Adrenal gland (tissue), 12 donors: ENCODE measurements around the gene CCL18. TPM values are rescaled to one million over a fixed set of nuclear protein-coding genes. Genes with fewer than 3 reads are reported as not detected.
"Not testable (repeated sequence)": the region's sequence is repeated elsewhere in the genome, so short reads cannot be mapped to it uniquely, and the experiment has no call there.

Experiments
- DNase-seq, 7 donors: peaks; one replicate each; pipeline ENCODE4 v3.0.0-alpha.2; 2019 to 2020
- H3K27ac ChIP-seq, 5 donors: fragments of 200-600 bp; sonication (generic) in 4 of 5; 1 replicate in 3 of 5; 2 replicates in 2 of 5; pipeline versions ENCODE4 v1.5.1 to v1.8.0; 2016 to 2020; ENCODE audit warnings: mild to moderate bottlenecking in 1 of 5
- H3K27me3 ChIP-seq: fragments of 200-600 bp; 2 replicates; pipeline ENCODE4 v1.8.0; 2021
- H3K36me3 ChIP-seq, 2 donors: fragments of 200-600 bp; replicated peaks in 1 of 2; 1 replicate in 1 of 2; 2 replicates in 1 of 2; pipeline versions ENCODE4 v1.5.1 to v1.8.0; 2018 to 2022
- H3K4me1 ChIP-seq, 2 donors: fragments of 200-600 bp; replicated peaks in 1 of 2; 1 replicate in 1 of 2; 2 replicates in 1 of 2; pipeline versions ENCODE4 v1.5.1 to v1.8.0; 2018 to 2021
- H3K4me3 ChIP-seq, 4 donors: fragments of 200-600 bp; sonication (generic) in 3 of 4; one replicate each; pipeline ENCODE4 v1.5.1; 2016 to 2018
- H3K9me3 ChIP-seq, 3 donors: fragments of 200-600 bp; sonication (generic) in 1 of 3; replicated peaks in 1 of 3; 1 replicate in 2 of 3; 2 replicates in 1 of 3; pipeline versions ENCODE4 v1.5.1 to v1.8.0; 2016 to 2021
- POLR2A ChIP-seq, 2 donors: fragments of 450-650 bp; IDR thresholded peaks; one replicate each; pipeline ENCODE4 v1.6.1; 2017; ENCODE audit warnings: antibody characterized with exemption in 2 of 2, mild to moderate bottlenecking in 2 of 2, moderate library complexity in 1 of 2
- WGBS, 4 donors: extraction: QIAGEN DNeasy Blood & Tissue Kit in 2 of 4; methylation state at CpG; one replicate each; pipeline versions ENCODE4 v1.1.5 to v1.1.7; 2013 to 2017; 5-methylcytosine and 5-hydroxymethylcytosine counted together
- intact Hi-C, 2 donors: fragments of 100-400 bp; cut with DNase I; formaldehyde crosslinking; loops; one replicate each; pipeline versions ENCODE4 v1.14.1 to v1.15.0; 2022 to 2023
- polyA plus RNA-seq, 3 donors: library from polyadenylated mRNA; stranded (reverse); fragments of 200-250 nt in 2 of 3; fragments of 350-450 nt in 1 of 3; fragmentation: Illumina TruSeq in 1 of 3; extraction: RNeasy Lipid Tissue Mini Kit (QIAGEN cat#74804) in 1 of 3; gene quantifications; one replicate each; pipeline ENCODE4 v1.2.3, GENCODE V29; 2013 to 2014
- total RNA-seq, 9 donors: library from RNA; depleted of rRNA in 4 of 9; stranded (reverse); fragments of >200 nt in 4 of 9; fragments of 120-200 nt in 1 of 9; fragmentation: NEBNext Ultra II Directional in 1 of 9; extraction: Animal tissue kit (Norgen Biotek cat#: 25700) in 1 of 9; gene quantifications; one replicate each; pipeline versions ENCODE4 v1.1.0 to v1.2.4, GENCODE V29; 2013 to 2023
- TF ChIP-seq, protein P1 (sequence below), 6 experiments: fragments of 450-650 bp in 4 of 6; fragments of 200-600 bp in 2 of 6; sonication (generic) in 1 of 6; IDR thresholded peaks; 1 replicate in 5 of 6; 2 replicates in 1 of 6; pipeline versions ENCODE4 v1.5.1 to v1.8.0; 2016 to 2021; ENCODE audit warnings: antibody characterized with exemption in 6 of 6, mild to moderate bottlenecking in 2 of 6, moderate library complexity in 1 of 6
- donor health status: healthy with polysubstance abuse.
- donor health status: Bipolar disorder and iron deficiency.
- donor health status: DM: yes; HTN: yes; CAD: no.
- donor health status: DM: no; HTN: no; CAD: no.
- donor health status: DM: no; HTN: no; CAD: no.
- donor health status: DM: yes; HTN: yes; CAD: no.

CCL18 gene
- total and polyA plus RNA-seq, 12 donors, result 0.32 to 5.2 (median 1.6) TPM; not detected in 5

GRCh38 chr17:36089888-36090836, 26.1 kb downstream of the CCL18 start, which contains the start of gene CCL3:
Gene CCL3, minus strand, starts transcription at chr17:36090143. Its CDS starts 85 bp downstream, at chr17:36090058.
- no peak within 1 kb of the TSS for H3K4me3 ChIP-seq
- 48 to 63% (median 56%) methylated on average over 9 of the region's 9 CpGs for WGBS, 4 donors
- peak in 1 of 2 donors; percentile 43 for TF ChIP-seq POLR2A (IDR thresholded peaks at IDR 0.05)
- TF ChIP-seq, protein P1, sequence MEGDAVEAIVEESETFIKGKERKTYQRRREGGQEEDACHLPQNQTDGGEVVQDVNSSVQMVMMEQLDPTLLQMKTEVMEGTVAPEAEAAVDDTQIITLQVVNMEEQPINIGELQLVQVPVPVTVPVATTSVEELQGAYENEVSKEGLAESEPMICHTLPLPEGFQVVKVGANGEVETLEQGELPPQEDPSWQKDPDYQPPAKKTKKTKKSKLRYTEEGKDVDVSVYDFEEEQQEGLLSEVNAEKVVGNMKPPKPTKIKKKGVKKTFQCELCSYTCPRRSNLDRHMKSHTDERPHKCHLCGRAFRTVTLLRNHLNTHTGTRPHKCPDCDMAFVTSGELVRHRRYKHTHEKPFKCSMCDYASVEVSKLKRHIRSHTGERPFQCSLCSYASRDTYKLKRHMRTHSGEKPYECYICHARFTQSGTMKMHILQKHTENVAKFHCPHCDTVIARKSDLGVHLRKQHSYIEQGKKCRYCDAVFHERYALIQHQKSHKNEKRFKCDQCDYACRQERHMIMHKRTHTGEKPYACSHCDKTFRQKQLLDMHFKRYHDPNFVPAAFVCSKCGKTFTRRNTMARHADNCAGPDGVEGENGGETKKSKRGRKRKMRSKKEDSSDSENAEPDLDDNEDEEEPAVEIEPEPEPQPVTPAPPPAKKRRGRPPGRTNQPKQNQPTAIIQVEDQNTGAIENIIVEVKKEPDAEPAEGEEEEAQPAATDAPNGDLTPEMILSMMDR (IDR thresholded peaks at IDR 0.05), result no peak
- DNase-seq, result peak in 5 of 7 donors; percentile 21 to 63 (median 46)
- H3K36me3 ChIP-seq, result no peaks in the 10 kb centered on the region
- peak within 1 kb of the TSS in 1 of 5 donors; percentile 16 for H3K27ac ChIP-seq
- no peaks in the 10 kb centered on the region for H3K27me3 ChIP-seq
- H3K9me3 ChIP-seq, result no peaks in the 10 kb centered on the region
- peaks cover 0 to 1% of the 10 kb centered on the region in 2 donors for H3K4me1 ChIP-seq
- intact Hi-C loops, result no loop called here

GRCh38 chr17:36092230-36092629, 28.2 kb downstream of the CCL18 start:
- intact Hi-C loops, result no loop called here
- Histone ChIP-seq H3K27ac (no peak overlapping the region), H3K36me3 (no peaks in the 10 kb centered on the region), H3K27me3 (no peaks in the 10 kb centered on the region), H3K9me3 (no peaks in the 10 kb centered on the region), H3K4me3 (no peak overlapping the region), H3K4me1 (no peaks in the 10 kb centered on the region)
- TF ChIP-seq, protein P1 (IDR thresholded peaks at IDR 0.05), result no peak
- TF ChIP-seq POLR2A (IDR thresholded peaks at IDR 0.05), result no peak
- WGBS, 4 donors, result 50 to 54% (median 51%) methylated on average over 4 of the region's 4 CpGs
- DNase-seq, result no peak

- intact Hi-C loops, DNase-seq, H3K4me1 ChIP-seq, H3K27me3 ChIP-seq, H3K4me3 ChIP-seq, H3K27ac ChIP-seq, H3K9me3 ChIP-seq, H3K36me3 ChIP-seq: not testable (repeated sequence)
- WGBS, 4 donors, result 66 to 80% (median 76%) methylated on average over 6 of the region's 6 CpGs
Observed at GRCh38 chr17:36092715-36093114, 28.6 kb downstream of the CCL18 start.

DNA sequence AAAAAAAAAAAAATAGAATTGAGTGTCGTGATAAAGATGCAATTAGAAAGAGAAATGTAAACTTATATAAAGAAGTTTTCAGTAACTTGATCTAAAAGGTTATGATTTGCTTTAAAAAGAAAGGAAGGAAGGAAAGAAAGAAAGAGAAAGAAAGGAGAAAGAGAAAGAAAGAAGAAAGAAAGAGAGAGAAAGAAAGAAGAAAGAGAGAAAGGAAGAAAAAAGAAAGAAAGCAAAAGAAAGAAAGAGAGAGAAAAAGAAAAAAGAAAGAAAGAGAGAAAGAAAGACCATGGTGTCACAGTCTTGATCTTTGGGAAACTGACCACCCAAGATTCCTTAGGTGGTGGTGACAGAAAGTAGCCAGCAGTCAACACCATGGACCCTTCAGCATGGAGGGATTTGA, 30.2 kb downstream of the CCL18 start:
- no peak for DNase-seq
- 79 to 94% (median 82%) methylated on average over 1 of the region's 1 CpG for WGBS, 4 donors

More for the DNA sequence above, 30.2 kb downstream of the CCL18 start:
- H3K27me3 ChIP-seq, result no peaks in the 10 kb centered on the region
- no peak for TF ChIP-seq POLR2A (IDR thresholded peaks at IDR 0.05)
- TF ChIP-seq, protein P1 (IDR thresholded peaks at IDR 0.05), result no peak
- intact Hi-C loops, result no loop called here
- no peaks in the 10 kb centered on the region for H3K4me1 ChIP-seq
- H3K9me3 ChIP-seq, result no peaks in the 10 kb centered on the region
- H3K27ac ChIP-seq, result no peak overlapping the region
- H3K36me3 ChIP-seq, result no peaks in the 10 kb centered on the region
- H3K4me3 ChIP-seq, result no peak overlapping the region
